ENCODE data around the gene SEPTIN3.

Gene SEPTIN3

DNA sequence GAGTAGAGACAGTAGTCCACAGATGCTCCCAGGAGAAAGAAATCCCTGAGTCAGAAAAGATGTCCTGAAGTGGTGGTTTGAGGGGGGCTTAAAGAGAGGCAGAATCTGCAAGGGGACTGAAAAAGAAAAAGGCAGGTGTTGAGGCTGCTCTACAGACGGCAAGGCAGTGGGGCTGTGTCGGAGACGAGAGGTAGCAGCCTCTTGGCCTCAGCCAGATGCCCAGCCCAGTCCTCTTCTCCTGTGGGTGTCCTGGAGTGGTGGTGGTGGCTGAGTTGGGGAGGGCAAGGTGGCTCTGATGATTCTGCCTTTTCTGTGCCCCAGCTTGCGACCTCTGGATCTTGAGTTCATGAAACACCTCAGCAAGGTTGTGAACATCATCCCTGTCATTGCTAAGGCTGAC lies 20.0 kb downstream of the SEPTIN3 start:
- no peaks in the 10 kb centered on the region for H3K36me3 ChIP-seq
- TF ChIP-seq, protein P1, sequence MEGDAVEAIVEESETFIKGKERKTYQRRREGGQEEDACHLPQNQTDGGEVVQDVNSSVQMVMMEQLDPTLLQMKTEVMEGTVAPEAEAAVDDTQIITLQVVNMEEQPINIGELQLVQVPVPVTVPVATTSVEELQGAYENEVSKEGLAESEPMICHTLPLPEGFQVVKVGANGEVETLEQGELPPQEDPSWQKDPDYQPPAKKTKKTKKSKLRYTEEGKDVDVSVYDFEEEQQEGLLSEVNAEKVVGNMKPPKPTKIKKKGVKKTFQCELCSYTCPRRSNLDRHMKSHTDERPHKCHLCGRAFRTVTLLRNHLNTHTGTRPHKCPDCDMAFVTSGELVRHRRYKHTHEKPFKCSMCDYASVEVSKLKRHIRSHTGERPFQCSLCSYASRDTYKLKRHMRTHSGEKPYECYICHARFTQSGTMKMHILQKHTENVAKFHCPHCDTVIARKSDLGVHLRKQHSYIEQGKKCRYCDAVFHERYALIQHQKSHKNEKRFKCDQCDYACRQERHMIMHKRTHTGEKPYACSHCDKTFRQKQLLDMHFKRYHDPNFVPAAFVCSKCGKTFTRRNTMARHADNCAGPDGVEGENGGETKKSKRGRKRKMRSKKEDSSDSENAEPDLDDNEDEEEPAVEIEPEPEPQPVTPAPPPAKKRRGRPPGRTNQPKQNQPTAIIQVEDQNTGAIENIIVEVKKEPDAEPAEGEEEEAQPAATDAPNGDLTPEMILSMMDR (IDR thresholded peaks at IDR 0.05; ENCODE audit: low read depth, low read length) = no peak

GRCh38 chr22:41991111-41991510 lies 21.9 kb downstream of the SEPTIN3 start:
- Histone ChIP-seq H3K4me3 (ENCODE audit: low read depth, low read length) (no peak overlapping the region), H3K27me3 (no peaks in the 10 kb centered on the region), H3K9me3 (no peaks in the 10 kb centered on the region), H3K36me3 (no peaks in the 10 kb centered on the region), H3K4me1 (no peaks in the 10 kb centered on the region)
- no peak for DNase-seq
- TF ChIP-seq, protein P1 (IDR thresholded peaks at IDR 0.05; ENCODE audit: low read depth, low read length) = no peak

More for the DNA sequence above, 20.0 kb downstream of the SEPTIN3 start:
- H3K27me3 ChIP-seq = no peaks in the 10 kb centered on the region
- H3K4me3 ChIP-seq (ENCODE audit: low read depth, low read length) = no peak overlapping the region
- no peak for DNase-seq
- H3K4me1 ChIP-seq = no peaks in the 10 kb centered on the region
- no peaks in the 10 kb centered on the region for H3K9me3 ChIP-seq

DNA sequence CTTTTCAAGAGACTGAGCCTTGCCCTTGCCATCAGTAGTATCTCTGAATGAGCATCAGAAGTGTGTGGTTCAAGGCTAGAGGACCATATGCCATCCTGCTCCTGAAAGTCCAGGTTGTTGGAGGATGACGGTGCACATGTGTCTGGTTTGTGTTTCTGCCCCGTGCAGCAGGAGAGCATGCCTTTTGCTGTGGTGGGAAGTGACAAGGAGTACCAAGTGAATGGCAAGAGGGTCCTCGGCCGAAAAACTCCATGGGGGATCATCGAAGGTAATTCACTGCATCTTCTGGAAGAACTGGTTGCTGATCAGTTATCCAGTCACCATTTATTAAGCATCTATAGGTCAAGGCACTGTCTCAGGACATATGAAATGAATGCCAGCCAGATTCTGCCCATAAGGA lies 23.3 kb downstream of the SEPTIN3 start:
- Histone ChIP-seq H3K36me3 (no peaks in the 10 kb centered on the region), H3K27me3 (no peaks in the 10 kb centered on the region), H3K4me3 (ENCODE audit: low read depth, low read length) (no peak overlapping the region), H3K4me1 (no peaks in the 10 kb centered on the region), H3K9me3 (no peaks in the 10 kb centered on the region)
- no peak for DNase-seq
- TF ChIP-seq, protein P1 (IDR thresholded peaks at IDR 0.05; ENCODE audit: low read depth, low read length) = no peak

GRCh38 chr22:41995211-41995610 lies 26.0 kb downstream of the SEPTIN3 start:
- DNase-seq = no peak
- H3K9me3 ChIP-seq = peaks cover 7% of the 10 kb centered on the region
- no peaks in the 10 kb centered on the region for H3K4me1 ChIP-seq
- no peaks in the 10 kb centered on the region for H3K27me3 ChIP-seq
- TF ChIP-seq, protein P1 (IDR thresholded peaks at IDR 0.05; ENCODE audit: low read depth, low read length) = no peak
- H3K4me3 ChIP-seq (ENCODE audit: low read depth, low read length) = no peak overlapping the region
- no peaks in the 10 kb centered on the region for H3K36me3 ChIP-seq

GRCh38 chr22:41996826-41997225 lies 27.6 kb downstream of the SEPTIN3 start:
- H3K27me3 ChIP-seq = no peaks in the 10 kb centered on the region
- no peak for DNase-seq
- no peak overlapping the region for H3K4me3 ChIP-seq (ENCODE audit: low read depth, low read length)
- no peaks in the 10 kb centered on the region for H3K4me1 ChIP-seq
- H3K36me3 ChIP-seq = no peaks in the 10 kb centered on the region
- peaks cover 7% of the 10 kb centered on the region for H3K9me3 ChIP-seq
- TF ChIP-seq, protein P1 (IDR thresholded peaks at IDR 0.05; ENCODE audit: low read depth, low read length) = no peak

DNA sequence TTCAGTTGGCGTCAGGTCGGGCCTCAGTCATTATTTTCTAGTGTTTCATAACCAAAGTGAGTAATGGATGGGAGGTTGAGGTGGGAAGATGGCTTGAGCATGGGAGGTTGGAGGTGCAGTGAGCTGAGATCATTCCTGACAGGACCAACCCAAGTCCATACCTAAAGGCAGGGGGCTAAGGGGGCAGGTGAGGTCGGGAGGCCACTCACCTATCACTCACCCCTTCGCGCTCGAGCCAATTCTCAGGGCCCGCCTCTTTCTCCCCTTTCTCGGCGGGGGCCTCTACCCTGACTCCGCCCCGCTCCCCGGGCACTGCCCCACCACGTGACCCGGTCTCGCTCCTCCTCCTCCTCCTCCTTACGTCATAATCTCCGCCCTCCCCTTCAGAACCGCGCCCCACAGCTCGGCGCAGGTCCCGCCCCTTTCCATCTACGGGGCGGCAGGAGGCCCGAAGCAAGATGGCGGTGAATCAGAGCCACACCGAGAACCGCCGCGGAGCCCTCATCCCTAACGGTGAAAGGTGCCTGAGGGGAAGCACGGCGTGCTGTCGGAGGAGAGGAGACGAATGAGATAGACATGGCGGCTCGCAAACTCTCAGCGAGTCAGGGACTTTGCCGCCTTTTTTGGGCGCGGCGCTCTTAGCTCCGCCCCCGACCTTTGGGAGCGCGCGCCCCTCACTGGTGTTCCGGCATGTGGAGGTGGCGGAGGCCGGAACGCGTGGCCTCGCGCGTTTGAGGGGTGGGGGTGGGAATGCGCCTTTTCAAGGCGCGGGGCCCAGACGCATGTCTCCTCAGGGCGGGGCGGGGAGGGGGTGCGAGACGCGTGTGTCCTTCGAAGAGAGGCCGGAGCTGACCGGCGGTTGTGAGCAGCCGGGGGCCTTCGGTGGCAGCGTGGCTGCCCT lies 29.4 kb downstream of the SEPTIN3 start, which contains the start of gene WBP2NL:
Gene WBP2NL, plus strand, starts transcription at position 428 of the 901 bp plus-strand sequence. Its CDS starts 31 bp downstream, at position 459.
- Histone ChIP-seq H3K4me1 (no peaks in the 10 kb centered on the region), H3K4me3 (ENCODE audit: low read depth, low read length) (peak within 1 kb of the TSS; percentile 62), H3K36me3 (no peaks in the 10 kb centered on the region), H3K9me3 (peaks cover 7% of the 10 kb centered on the region), H3K27me3 (no peaks in the 10 kb centered on the region)
- TF ChIP-seq, protein P1 (IDR thresholded peaks at IDR 0.05; ENCODE audit: low read depth, low read length) = no peak
- peak; percentile 92 for DNase-seq

Measured in BE2C (cell line).